ENCODE results near the gene SLC25A21.

Gene SLC25A21

GRCh38 chr14:37032863-37033262 lies 139.5 kb downstream of the SLC25A21 start:
- no peak overlapping the region for H3K4me3 ChIP-seq (ENCODE audit: low read depth, low read length)
- TF ChIP-seq CTCF (IDR thresholded peaks at IDR 0.05; ENCODE audit: low read depth, low read length), result no peak
- in situ Hi-C loops (cut with HindIII; ENCODE audit: low sequenced_read_pairs), result no loop called here

GRCh38 chr14:37027188-37027824 lies 145.1 kb downstream of the SLC25A21 start:
- no peak for DNase-seq (ENCODE audit: low read depth, low spot score)
- in situ Hi-C loops (cut with HindIII; ENCODE audit: low sequenced_read_pairs), result no loop called here
- no peak overlapping the region for H3K4me3 ChIP-seq (ENCODE audit: low read depth, low read length)
- TF ChIP-seq CTCF (IDR thresholded peaks at IDR 0.05; ENCODE audit: low read depth, low read length), result no peak

More at GRCh38 chr14:37032863-37033262, 139.5 kb downstream of the SLC25A21 start:
- no peak for DNase-seq (ENCODE audit: low read depth, low spot score)

DNA sequence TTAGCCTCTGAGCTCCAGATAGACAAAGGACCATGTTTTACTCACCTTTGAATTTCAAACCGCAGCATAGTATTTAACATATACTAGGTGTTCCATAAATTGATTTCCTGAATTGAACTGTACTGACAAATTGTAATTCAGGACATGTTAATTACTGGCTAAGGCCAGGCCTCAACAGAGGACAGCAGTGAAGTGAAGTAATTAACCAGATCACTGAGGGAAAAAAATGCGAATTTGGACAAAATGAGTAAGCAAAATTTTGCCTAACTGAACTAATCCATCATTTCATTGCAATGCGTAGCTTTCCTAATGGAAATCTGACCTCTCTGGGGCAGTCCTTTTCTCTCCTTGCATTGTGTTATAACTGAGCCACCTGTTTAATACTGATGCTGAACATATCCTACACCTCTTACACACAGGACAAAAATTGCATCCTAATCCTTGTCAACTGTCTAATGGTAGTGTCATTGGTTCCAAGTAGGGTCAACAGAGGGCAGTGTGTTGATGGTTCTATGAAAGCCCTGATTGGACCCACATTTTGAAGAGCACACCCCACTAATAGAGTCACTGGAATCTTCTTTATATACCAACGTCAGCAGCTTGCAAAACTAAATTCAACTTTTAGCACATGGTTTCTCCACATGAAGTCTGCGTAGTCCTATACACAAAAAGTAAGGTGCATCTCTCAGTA lies 148.4 kb downstream of the SLC25A21 start:
- in situ Hi-C loops (cut with HindIII; ENCODE audit: low sequenced_read_pairs), result no loop called here
- H3K4me3 ChIP-seq (ENCODE audit: low read depth, low read length), result no peak overlapping the region
- no peak for DNase-seq (ENCODE audit: low read depth, low spot score)
- TF ChIP-seq CTCF (IDR thresholded peaks at IDR 0.05; ENCODE audit: low read depth, low read length), result no peak

DNA sequence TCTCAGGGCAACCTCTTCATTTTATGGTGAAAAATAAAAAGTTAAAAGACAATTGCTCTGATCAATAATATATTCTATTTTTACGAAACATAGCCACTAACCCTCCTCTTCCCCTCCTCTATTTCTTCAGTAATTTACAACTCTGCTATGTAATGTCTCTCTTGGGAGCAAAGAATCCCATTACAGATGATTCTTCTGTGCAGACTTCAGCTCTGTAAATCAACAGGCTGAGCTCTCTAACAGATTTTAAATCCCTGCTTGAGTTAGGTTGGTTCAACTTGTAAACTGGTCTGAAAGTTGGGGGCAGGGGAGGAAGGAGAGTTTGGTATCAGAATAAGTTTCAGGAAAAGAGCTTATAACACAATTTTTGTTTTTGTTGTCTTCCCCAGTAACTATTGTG lies 151.0 kb downstream of the SLC25A21 start:
- no peak overlapping the region for H3K4me3 ChIP-seq (ENCODE audit: low read depth, low read length)
- TF ChIP-seq CTCF (IDR thresholded peaks at IDR 0.05; ENCODE audit: low read depth, low read length), result no peak
- in situ Hi-C loops (cut with HindIII; ENCODE audit: low sequenced_read_pairs), result no loop called here
- DNase-seq (ENCODE audit: low read depth, low spot score), result no peak

- in situ Hi-C loops (cut with HindIII; ENCODE audit: low sequenced_read_pairs), result no loop called here
- H3K4me3 ChIP-seq (ENCODE audit: low read depth, low read length), result no peak overlapping the region
- DNase-seq (ENCODE audit: low read depth, low spot score), result no peak
- no peak for TF ChIP-seq CTCF (IDR thresholded peaks at IDR 0.05; ENCODE audit: low read depth, low read length)
These were observed 152.9 kb downstream of the SLC25A21 start for GRCh38 chr14:37019488-37019887.

GRCh38 chr14:37018571-37019240 lies 153.7 kb downstream of the SLC25A21 start:
- no peak for TF ChIP-seq CTCF (IDR thresholded peaks at IDR 0.05; ENCODE audit: low read depth, low read length)
- no peak overlapping the region for H3K4me3 ChIP-seq (ENCODE audit: low read depth, low read length)
- no peak for DNase-seq (ENCODE audit: low read depth, low spot score)
- in situ Hi-C loops (cut with HindIII; ENCODE audit: low sequenced_read_pairs), result no loop called here
